ENCODE data around the gene MBD2. TPM values are rescaled to one million over a fixed set of nuclear protein-coding genes. Genes with fewer than 3 reads are reported as not detected.

MBD2 gene
- total and polyA plus RNA-seq, 9 donors = 21.9 to 59.0 (median 45.0) TPM

GRCh38 chr18:54147439-54147838 is 77.0 kb downstream of the MBD2 start:
- no peak for DNase-seq
- Histone ChIP-seq H3K36me3 (no peaks in the 10 kb centered on the region), H3K27me3 (no peaks in the 10 kb centered on the region), H3K9me3 (no peaks in the 10 kb centered on the region), H3K4me1 (ENCODE audit: insufficient read depth) (no peaks in the 10 kb centered on the region), H3K27ac (no peak overlapping the region), H3K4me3 (no peak overlapping the region)
- intact Hi-C loops (cut with DNase I) = no loop called here
- WGBS, 3 donors = 86 to 87% (median 87%) methylated on average over 2 of the region's 2 CpGs
- no peak for TF ChIP-seq POLR2A (IDR thresholded peaks at IDR 0.05)
- TF ChIP-seq CTCF (IDR thresholded peaks at IDR 0.05) = no peak
- TF ChIP-seq EP300 (IDR thresholded peaks at IDR 0.05) = no peak

- TF ChIP-seq EP300 (IDR thresholded peaks at IDR 0.05) = no peak
- TF ChIP-seq POLR2A (IDR thresholded peaks at IDR 0.05) = no peak
- no peak for TF ChIP-seq CTCF (IDR thresholded peaks at IDR 0.05)
- H3K9me3 ChIP-seq = no peaks in the 10 kb centered on the region
- no peaks in the 10 kb centered on the region for H3K27me3 ChIP-seq
- 94 to 96% (median 95%) methylated on average over 3 of the region's 3 CpGs for WGBS, 3 donors
- no peak overlapping the region for H3K27ac ChIP-seq
- H3K4me1 ChIP-seq (ENCODE audit: insufficient read depth) = no peaks in the 10 kb centered on the region
- H3K4me3 ChIP-seq = no peak overlapping the region
- DNase-seq = no peak
- intact Hi-C loops (cut with DNase I) = no loop called here
- no peaks in the 10 kb centered on the region for H3K36me3 ChIP-seq
Measured at GRCh38 chr18:54141041-54141608, 83.3 kb downstream of the MBD2 start.

GRCh38 chr18:54140641-54141040 is 83.8 kb downstream of the MBD2 start:
- 26 to 97% (median 95%) methylated on average over 1 of the region's 1 CpG for WGBS, 3 donors

GRCh38 chr18:54135216-54135615 is 89.3 kb downstream of the MBD2 start:
- Histone ChIP-seq H3K4me1 (ENCODE audit: insufficient read depth) (no peaks in the 10 kb centered on the region), H3K27me3 (no peaks in the 10 kb centered on the region), H3K4me3 (no peak overlapping the region), H3K36me3 (no peaks in the 10 kb centered on the region), H3K27ac (no peak overlapping the region), H3K9me3 (no peaks in the 10 kb centered on the region)
- intact Hi-C loops (cut with DNase I) = no loop called here
- 73 to 85% (median 85%) methylated on average over 3 of the region's 3 CpGs for WGBS, 3 donors
- no peak for TF ChIP-seq EP300 (IDR thresholded peaks at IDR 0.05)
- TF ChIP-seq CTCF (IDR thresholded peaks at IDR 0.05) = no peak
- no peak for TF ChIP-seq POLR2A (IDR thresholded peaks at IDR 0.05)
- DNase-seq = no peak

More at GRCh38 chr18:54140641-54141040, 83.8 kb downstream of the MBD2 start:
- Histone ChIP-seq H3K4me3 (no peak overlapping the region), H3K9me3 (no peaks in the 10 kb centered on the region), H3K27me3 (no peaks in the 10 kb centered on the region), H3K36me3 (no peaks in the 10 kb centered on the region), H3K4me1 (ENCODE audit: insufficient read depth) (no peaks in the 10 kb centered on the region), H3K27ac (no peak overlapping the region)
- DNase-seq = no peak
- intact Hi-C loops (cut with DNase I) = no loop called here
- TF ChIP-seq EP300 (IDR thresholded peaks at IDR 0.05) = no peak

- no peaks in the 10 kb centered on the region for H3K9me3 ChIP-seq
- TF ChIP-seq CTCF (IDR thresholded peaks at IDR 0.05) (no peak), POLR2A (IDR thresholded peaks at IDR 0.05) (no peak), EP300 (IDR thresholded peaks at IDR 0.05) (no peak)
- H3K4me3 ChIP-seq = no peak overlapping the region
- no peaks in the 10 kb centered on the region for H3K27me3 ChIP-seq
- intact Hi-C loops (cut with DNase I) = no loop called here
- no peak for DNase-seq
- no peaks in the 10 kb centered on the region for H3K4me1 ChIP-seq (ENCODE audit: insufficient read depth)
- no peak overlapping the region for H3K27ac ChIP-seq
- no peaks in the 10 kb centered on the region for H3K36me3 ChIP-seq
Measured at GRCh38 chr18:54134053-54134452, 90.4 kb downstream of the MBD2 start.
